Measurements from ENCODE around the gene RAX. TPM values are rescaled to one million over a fixed set of nuclear protein-coding genes. Genes with fewer than 3 reads are reported as not detected.

Gene RAX
- total RNA-seq, 1 donor = not detected

DNA sequence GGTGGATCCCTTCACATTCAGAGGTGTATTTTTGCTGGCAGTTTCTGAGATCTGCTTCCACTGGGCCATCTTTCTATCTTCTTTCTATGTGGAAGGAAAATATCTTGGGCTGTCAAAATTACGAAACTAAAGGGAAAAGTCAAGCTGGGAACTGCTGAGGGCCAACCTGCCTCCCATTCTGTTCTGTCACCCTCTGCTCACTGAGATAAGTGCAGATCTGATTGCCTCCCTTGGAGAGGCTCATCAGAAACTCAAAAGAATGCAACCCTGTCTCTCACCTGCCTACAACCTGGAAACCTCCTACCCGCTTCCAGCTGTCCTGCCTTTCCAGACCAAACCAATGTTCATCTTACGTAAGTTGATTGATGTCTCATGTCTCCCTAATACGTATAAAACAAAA is 26.5 kb downstream of the RAX start:
- no peak overlapping the region for H3K4me3 ChIP-seq (ENCODE audit: low read depth, low read length)
- TF ChIP-seq, protein P1, sequence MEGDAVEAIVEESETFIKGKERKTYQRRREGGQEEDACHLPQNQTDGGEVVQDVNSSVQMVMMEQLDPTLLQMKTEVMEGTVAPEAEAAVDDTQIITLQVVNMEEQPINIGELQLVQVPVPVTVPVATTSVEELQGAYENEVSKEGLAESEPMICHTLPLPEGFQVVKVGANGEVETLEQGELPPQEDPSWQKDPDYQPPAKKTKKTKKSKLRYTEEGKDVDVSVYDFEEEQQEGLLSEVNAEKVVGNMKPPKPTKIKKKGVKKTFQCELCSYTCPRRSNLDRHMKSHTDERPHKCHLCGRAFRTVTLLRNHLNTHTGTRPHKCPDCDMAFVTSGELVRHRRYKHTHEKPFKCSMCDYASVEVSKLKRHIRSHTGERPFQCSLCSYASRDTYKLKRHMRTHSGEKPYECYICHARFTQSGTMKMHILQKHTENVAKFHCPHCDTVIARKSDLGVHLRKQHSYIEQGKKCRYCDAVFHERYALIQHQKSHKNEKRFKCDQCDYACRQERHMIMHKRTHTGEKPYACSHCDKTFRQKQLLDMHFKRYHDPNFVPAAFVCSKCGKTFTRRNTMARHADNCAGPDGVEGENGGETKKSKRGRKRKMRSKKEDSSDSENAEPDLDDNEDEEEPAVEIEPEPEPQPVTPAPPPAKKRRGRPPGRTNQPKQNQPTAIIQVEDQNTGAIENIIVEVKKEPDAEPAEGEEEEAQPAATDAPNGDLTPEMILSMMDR (IDR thresholded peaks at IDR 0.05; ENCODE audit: insufficient read depth, low read depth, low read length) = no peak
- DNase-seq (ENCODE audit: low read depth) = no peak

DNA sequence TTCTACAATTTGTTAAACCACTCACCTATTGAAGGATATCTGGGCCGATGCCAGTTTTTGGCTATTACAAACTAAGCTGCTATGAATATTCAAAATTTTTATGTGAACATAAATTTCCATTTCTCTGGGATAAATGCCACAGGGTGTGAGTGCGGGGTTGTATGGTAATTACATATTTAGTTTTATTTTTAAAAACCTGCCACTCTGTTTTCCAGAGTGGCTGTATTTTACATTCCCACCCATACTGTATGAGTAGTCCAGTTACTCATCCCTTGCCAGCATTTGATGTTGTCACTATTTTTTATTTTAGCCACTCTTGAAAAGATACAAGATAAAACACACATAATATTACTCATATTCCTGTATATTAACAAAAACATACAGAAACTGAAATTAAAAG is 30.3 kb downstream of the RAX start:
- no peak overlapping the region for H3K4me3 ChIP-seq (ENCODE audit: low read depth, low read length)
- TF ChIP-seq, protein P1 (IDR thresholded peaks at IDR 0.05; ENCODE audit: insufficient read depth, low read depth, low read length) = no peak
- DNase-seq (ENCODE audit: low read depth) = no peak

DNA sequence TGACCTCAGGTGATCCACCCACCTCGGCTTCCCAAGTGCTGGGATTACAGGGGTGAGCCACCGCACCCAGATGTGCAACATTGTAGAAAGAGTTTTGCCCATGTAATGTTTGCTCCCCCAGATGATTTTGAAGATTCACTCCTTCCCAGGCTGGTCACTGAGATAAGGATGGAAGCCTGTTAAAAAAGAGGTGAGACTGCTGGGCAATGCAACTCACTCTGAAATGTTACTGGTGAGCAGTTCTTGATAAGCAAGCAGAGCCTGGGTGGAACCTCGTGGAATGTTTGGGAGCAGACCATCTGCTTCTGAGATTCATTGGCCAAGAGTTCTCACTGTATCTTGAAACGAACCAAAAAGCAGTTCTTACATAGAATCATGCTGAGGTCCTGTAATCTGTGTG is 33.6 kb downstream of the RAX start:
- no peak overlapping the region for H3K4me3 ChIP-seq (ENCODE audit: low read depth, low read length)

DNA sequence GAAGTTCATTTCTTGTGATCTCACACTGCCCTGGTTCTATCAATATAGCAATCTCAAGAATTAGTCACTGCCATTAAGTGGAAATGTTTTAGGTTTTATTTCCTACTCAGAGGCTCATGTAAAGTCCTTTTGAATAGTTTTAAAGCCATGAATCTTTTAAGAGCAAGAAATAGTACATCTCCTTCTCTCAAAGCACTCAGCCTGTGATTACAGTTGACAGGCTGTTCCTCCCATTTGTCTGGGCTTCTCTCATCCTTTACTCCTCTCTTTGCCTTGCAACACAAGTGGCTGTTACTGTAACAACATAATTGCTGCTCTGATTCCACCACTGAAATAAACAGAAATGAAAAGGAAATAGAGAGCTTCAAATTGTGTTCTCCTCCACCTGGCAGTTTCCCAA is 34.9 kb downstream of the RAX start:
- TF ChIP-seq, protein P1 (IDR thresholded peaks at IDR 0.05; ENCODE audit: insufficient read depth, low read depth, low read length) = no peak
- peak; percentile 9 for DNase-seq (ENCODE audit: low read depth)
- no peak overlapping the region for H3K4me3 ChIP-seq (ENCODE audit: low read depth, low read length)

More for the DNA sequence above, 33.6 kb downstream of the RAX start:
- TF ChIP-seq, protein P1 (IDR thresholded peaks at IDR 0.05; ENCODE audit: insufficient read depth, low read depth, low read length) = no peak
- DNase-seq (ENCODE audit: low read depth) = no peak

DNA sequence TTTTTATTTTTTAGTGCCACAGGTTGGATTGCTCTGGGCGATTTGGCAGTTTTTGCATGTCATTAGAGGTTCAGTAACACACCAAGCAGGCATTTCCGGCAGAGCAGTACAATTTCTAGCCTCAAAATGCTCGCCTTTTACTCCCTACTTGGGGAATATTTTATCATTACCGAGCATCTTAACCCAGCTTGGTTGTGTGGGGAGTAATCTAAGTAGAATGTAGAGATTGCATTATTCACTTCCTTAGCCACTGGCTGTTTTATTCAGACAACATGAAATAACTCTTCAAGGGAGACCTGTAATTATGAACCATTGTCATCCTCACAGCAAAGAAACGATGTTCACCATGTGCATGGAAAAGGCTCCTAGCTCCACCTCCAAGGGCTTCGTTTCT is 40.2 kb downstream of the RAX start:
- DNase-seq (ENCODE audit: low read depth) = peak; percentile 14
- TF ChIP-seq, protein P1 (IDR thresholded peaks at IDR 0.05; ENCODE audit: insufficient read depth, low read depth, low read length) = no peak
- H3K4me3 ChIP-seq (ENCODE audit: low read depth, low read length) = no peak overlapping the region

DNA sequence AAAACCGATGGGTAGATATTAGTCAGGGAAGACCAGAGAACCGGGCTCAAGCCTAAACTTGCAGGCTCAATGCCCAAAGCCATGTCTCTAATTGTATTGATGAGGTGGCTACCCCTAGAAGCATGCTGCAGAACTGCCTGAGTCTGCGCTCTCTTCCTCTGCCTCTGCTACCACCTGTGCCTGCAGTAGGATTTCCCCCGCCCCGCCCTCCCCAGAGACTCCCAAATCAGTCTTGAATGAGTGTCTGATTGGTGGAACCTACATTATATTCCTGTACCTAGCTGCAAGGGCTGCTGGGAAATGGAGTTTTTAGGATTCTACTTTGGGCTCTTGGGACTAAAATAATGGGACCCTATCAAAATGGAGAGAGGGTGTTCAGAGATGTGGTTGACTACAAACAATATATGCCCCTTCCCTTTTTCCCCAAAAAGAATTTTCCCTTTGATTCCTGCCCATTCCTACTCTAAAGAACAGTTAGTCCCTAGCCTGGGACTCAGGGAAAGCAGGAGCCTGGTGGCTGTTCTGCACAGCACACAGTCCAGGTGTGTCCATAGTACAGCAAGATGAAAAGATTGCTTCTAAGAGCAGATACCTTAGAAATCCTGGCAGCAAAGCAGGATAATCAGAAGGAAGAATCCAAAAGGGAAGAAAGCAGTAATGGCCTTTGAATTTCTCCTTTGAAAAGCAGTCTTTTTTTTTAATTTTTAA is 40.8 kb downstream of the RAX start:
- DNase-seq (ENCODE audit: low read depth) = no peak
- TF ChIP-seq, protein P1 (IDR thresholded peaks at IDR 0.05; ENCODE audit: insufficient read depth, low read depth, low read length) = no peak
- H3K4me3 ChIP-seq (ENCODE audit: low read depth, low read length) = no peak overlapping the region

DNA sequence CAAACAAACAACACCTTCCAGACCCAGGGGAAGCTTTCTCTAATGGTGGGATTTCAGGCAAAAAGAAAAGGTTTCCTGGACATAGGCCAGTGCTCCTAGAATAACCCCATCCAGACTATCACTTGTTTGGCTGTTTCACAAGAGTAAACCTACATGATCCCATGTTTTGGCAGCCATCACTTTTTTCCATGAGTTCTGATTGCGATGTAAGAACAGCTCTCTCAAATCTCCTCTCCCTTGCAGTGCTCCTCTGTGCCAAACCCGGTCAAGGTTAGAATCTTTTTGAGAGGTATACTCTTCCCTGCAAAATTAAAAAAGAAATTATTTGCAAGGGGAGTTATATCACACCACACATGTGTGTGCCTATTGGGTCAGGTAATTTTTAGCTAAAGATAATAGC is 41.4 kb downstream of the RAX start:
- no peak for DNase-seq (ENCODE audit: low read depth)
- TF ChIP-seq, protein P1 (IDR thresholded peaks at IDR 0.05; ENCODE audit: insufficient read depth, low read depth, low read length) = no peak
- no peak overlapping the region for H3K4me3 ChIP-seq (ENCODE audit: low read depth, low read length)

All from fibroblast of villous mesenchyme (primary cell).